BJ (cell line): Measurements from ENCODE around the gene AKAP6. TPM values are rescaled to one million over a fixed set of nuclear protein-coding genes. Genes with fewer than 3 reads are reported as not detected.

Experiments
- CTCF ChIA-PET: fragments of 350-600 bp; formaldehyde crosslinking; extraction: SDS; loops from one replicate; lab custom pipeline; 2021; ENCODE audit warnings: antibody characterized with exemption, inconsistent platforms; lab: Yijun Ruan, JAX
- POLR2A ChIA-PET: fragments of 300-600 bp; sonication (Branson Sonifier 250); formaldehyde crosslinking; extraction: SDS; loops from one replicate; lab custom pipeline; 2021; ENCODE audit warnings: antibody characterized with exemption; lab: Charles Lee
- DNase-seq: peaks from one replicate; pipeline ENCODE4 v3.0.0-alpha.2; 2011; ENCODE audit warnings: low read depth
- H3K27me3 ChIP-seq: 2 replicates; pipeline ENCODE4 v1.6.0; 2011; ENCODE audit warnings: low read length; ENCODE audit not compliant: control insufficient read depth, insufficient read depth
- H3K36me3 ChIP-seq: 2 replicates; pipeline ENCODE4 v1.5.1; 2011; ENCODE audit warnings: low read length; ENCODE audit not compliant: control insufficient read depth, insufficient read depth
- H3K4me3 ChIP-seq: 2 replicates; pipeline ENCODE4 v1.5.1; 2011; ENCODE audit warnings: low read depth, mild to moderate bottlenecking, control low read depth, low read length
- polyA minus RNA-seq: library from RNA; depleted of rRNA, polyadenylated mRNA; stranded (reverse); fragments of >200 nt; gene quantifications from 2 replicates; pipeline ENCODE4 v1.2.3, GENCODE V29; 2011; rRNA and poly(A)+ RNA removed
- polyA plus RNA-seq: library from polyadenylated mRNA; depleted of rRNA; stranded (reverse); fragments of >200 nt; gene quantifications from 2 replicates; pipeline ENCODE4 v1.2.3, GENCODE V29; 2011; rRNA removed
- TF ChIP-seq, protein P1 (sequence below): IDR thresholded peaks from 2 replicates; pipeline ENCODE4 v1.5.1; 2011; ENCODE audit warnings: low read depth, mild to moderate bottlenecking, control low read depth, inconsistent platforms, low read length, moderate library complexity; ENCODE audit not compliant: insufficient read depth

Gene AKAP6, protein sequence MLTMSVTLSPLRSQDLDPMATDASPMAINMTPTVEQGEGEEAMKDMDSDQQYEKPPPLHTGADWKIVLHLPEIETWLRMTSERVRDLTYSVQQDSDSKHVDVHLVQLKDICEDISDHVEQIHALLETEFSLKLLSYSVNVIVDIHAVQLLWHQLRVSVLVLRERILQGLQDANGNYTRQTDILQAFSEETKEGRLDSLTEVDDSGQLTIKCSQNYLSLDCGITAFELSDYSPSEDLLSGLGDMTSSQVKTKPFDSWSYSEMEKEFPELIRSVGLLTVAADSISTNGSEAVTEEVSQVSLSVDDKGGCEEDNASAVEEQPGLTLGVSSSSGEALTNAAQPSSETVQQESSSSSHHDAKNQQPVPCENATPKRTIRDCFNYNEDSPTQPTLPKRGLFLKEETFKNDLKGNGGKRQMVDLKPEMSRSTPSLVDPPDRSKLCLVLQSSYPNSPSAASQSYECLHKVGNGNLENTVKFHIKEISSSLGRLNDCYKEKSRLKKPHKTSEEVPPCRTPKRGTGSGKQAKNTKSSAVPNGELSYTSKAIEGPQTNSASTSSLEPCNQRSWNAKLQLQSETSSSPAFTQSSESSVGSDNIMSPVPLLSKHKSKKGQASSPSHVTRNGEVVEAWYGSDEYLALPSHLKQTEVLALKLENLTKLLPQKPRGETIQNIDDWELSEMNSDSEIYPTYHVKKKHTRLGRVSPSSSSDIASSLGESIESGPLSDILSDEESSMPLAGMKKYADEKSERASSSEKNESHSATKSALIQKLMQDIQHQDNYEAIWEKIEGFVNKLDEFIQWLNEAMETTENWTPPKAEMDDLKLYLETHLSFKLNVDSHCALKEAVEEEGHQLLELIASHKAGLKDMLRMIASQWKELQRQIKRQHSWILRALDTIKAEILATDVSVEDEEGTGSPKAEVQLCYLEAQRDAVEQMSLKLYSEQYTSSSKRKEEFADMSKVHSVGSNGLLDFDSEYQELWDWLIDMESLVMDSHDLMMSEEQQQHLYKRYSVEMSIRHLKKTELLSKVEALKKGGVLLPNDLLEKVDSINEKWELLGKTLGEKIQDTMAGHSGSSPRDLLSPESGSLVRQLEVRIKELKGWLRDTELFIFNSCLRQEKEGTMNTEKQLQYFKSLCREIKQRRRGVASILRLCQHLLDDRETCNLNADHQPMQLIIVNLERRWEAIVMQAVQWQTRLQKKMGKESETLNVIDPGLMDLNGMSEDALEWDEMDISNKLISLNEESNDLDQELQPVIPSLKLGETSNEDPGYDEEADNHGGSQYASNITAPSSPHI (N-terminal part only)
- polyA plus RNA-seq = 18.5 and 22.9 TPM in 2 replicates
- polyA minus RNA-seq = 85.4 and 118 TPM in 2 replicates

DNA sequence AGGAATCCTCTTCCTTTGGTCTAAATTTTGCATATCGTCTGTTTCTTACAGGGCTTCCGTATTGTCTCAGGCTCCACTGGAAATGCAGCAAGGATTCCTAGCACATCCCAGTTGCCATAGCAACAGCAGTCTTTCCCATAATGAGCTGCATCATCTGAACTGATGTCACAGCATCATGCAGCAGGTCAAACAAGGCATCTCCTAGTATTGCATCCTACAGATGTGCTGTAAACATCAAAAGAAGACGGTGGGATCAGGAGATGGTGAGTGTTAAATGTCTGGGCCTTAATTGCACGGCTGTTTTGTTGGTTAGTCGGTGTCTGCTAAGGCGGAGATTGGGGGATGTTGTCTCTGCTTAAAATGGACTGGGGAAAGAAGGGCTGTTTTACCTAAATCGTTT is at the start of gene AKAP6:
Gene AKAP6, plus strand, starts transcription at position 153 of the 400 bp plus-strand sequence. CDS start 104,196 bp downstream, outside the sequence.
- ChIA-PET POLR2A (no interaction called here), CTCF (interaction anchor here (0.9 kb wide), 1 partner anchor 54 kb away, joined by 3 read pairs; no protein-coding TSS in a partner anchor)
- H3K4me3 ChIP-seq = no peak within 1 kb of the TSS
- no peak for DNase-seq
- TF ChIP-seq, protein P1, sequence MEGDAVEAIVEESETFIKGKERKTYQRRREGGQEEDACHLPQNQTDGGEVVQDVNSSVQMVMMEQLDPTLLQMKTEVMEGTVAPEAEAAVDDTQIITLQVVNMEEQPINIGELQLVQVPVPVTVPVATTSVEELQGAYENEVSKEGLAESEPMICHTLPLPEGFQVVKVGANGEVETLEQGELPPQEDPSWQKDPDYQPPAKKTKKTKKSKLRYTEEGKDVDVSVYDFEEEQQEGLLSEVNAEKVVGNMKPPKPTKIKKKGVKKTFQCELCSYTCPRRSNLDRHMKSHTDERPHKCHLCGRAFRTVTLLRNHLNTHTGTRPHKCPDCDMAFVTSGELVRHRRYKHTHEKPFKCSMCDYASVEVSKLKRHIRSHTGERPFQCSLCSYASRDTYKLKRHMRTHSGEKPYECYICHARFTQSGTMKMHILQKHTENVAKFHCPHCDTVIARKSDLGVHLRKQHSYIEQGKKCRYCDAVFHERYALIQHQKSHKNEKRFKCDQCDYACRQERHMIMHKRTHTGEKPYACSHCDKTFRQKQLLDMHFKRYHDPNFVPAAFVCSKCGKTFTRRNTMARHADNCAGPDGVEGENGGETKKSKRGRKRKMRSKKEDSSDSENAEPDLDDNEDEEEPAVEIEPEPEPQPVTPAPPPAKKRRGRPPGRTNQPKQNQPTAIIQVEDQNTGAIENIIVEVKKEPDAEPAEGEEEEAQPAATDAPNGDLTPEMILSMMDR = no peak
- no peaks in the 10 kb centered on the region for H3K27me3 ChIP-seq
- no peaks in the 10 kb centered on the region for H3K36me3 ChIP-seq

DNA sequence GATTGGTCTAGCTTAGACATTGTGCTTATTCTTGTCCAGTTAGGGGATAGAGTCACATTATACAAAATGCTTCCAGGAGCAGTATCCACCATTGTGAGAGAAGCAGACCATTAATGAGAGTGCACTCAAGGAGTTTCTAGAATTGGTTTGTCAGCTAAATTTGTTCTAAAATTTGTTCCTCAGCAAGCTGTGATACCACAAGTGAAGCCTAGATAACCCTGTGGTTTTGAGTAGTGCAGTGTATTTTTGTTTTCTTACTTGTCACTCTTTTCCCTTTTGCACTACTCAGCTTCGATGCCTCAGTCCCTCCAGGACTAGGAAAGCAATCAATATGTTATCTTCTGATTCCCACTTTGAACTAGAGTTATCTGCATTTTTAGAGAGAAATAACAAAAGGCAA is 42.5 kb upstream of the AKAP6 start:
- POLR2A ChIA-PET = no interaction called here
- Histone ChIP-seq H3K36me3 (no peaks in the 10 kb centered on the region), H3K4me3 (no peak overlapping the region), H3K27me3 (no peaks in the 10 kb centered on the region)
- DNase-seq = no peak
- TF ChIP-seq, protein P1 = no peak
- CTCF ChIA-PET = interaction anchor here (1.0 kb wide), 1 partner anchor 12 kb away, joined by 3 read pairs; no protein-coding TSS in a partner anchor

DNA sequence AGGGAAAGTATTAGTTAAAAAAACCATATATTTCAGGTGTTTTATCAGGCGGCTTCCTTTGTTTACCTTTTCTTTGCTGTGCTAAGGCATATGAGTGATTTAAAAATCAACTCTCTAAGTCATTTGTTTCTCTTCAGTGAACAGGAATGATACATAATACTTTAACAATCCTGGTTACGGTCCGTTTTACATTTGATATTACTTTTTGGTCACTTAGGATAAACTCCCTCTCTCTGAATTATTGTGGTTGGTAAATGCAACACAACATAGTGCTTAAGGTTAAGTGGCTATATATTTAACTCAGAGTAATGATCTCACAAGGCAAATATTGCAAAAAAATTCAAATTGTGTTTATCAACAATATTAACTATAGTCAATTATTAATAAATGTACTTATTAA is 32.7 kb upstream of the AKAP6 start:
- CTCF ChIA-PET = no interaction called here

DNA sequence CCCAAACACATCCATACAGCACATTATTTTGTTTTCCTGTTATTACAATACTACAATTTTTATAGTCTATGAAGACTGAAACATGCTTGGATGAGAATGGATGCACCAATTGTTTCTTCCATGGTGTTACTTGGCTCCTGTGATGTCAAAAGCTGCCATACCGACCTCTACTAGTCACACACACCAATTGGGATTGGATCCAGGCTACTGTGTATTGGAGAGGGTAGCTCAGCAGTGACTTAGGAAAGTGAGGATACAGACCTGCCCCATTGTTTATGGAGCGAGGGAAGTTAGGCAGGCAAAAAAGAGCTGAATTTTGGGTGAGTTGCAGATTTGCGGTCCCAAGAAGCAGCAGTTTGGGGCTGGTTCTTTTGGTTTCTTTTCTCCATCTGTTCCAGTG is 30.8 kb upstream of the AKAP6 start:
- CTCF ChIA-PET = interaction anchor here (1.2 kb wide), 1 partner anchor 11 kb away, joined by 3 read pairs; no protein-coding TSS in a partner anchor
- DNase-seq = no peak
- Histone ChIP-seq H3K4me3 (no peak overlapping the region), H3K27me3 (no peaks in the 10 kb centered on the region), H3K36me3 (no peaks in the 10 kb centered on the region)
- TF ChIP-seq, protein P1 = no peak
- POLR2A ChIA-PET = no interaction called here

More for the DNA sequence above, 32.7 kb upstream of the AKAP6 start:
- H3K36me3 ChIP-seq = no peaks in the 10 kb centered on the region
- no peaks in the 10 kb centered on the region for H3K27me3 ChIP-seq
- no peak overlapping the region for H3K4me3 ChIP-seq
- no peak for DNase-seq
- TF ChIP-seq, protein P1 = no peak
- POLR2A ChIA-PET = no interaction called here
